Measurements from ENCODE around the gene LIG1. TPM values are rescaled to one million over a fixed set of nuclear protein-coding genes. Genes with fewer than 3 reads are reported as not detected.

LIG1 gene
- total RNA-seq, 1 experiment from 2014 or later = 41.3 TPM

GRCh38 chr19:48136547-48136946 is 33.6 kb downstream of the LIG1 start:
- ChIA-PET CTCF (no interaction called here), POLR2A (no interaction called here)
- no peak for TF ChIP-seq POLR2AphosphoS5 (IDR thresholded peaks at IDR 0.05; ENCODE audit: low read depth, low read length)
- no peak for TF ChIP-seq CTCF (IDR thresholded peaks at IDR 0.05)
- TF ChIP-seq, protein P1, sequence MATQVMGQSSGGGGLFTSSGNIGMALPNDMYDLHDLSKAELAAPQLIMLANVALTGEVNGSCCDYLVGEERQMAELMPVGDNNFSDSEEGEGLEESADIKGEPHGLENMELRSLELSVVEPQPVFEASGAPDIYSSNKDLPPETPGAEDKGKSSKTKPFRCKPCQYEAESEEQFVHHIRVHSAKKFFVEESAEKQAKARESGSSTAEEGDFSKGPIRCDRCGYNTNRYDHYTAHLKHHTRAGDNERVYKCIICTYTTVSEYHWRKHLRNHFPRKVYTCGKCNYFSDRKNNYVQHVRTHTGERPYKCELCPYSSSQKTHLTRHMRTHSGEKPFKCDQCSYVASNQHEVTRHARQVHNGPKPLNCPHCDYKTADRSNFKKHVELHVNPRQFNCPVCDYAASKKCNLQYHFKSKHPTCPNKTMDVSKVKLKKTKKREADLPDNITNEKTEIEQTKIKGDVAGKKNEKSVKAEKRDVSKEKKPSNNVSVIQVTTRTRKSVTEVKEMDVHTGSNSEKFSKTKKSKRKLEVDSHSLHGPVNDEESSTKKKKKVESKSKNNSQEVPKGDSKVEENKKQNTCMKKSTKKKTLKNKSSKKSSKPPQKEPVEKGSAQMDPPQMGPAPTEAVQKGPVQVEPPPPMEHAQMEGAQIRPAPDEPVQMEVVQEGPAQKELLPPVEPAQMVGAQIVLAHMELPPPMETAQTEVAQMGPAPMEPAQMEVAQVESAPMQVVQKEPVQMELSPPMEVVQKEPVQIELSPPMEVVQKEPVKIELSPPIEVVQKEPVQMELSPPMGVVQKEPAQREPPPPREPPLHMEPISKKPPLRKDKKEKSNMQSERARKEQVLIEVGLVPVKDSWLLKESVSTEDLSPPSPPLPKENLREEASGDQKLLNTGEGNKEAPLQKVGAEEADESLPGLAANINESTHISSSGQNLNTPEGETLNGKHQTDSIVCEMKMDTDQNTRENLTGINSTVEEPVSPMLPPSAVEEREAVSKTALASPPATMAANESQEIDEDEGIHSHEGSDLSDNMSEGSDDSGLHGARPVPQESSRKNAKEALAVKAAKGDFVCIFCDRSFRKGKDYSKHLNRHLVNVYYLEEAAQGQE (IDR thresholded peaks at IDR 0.05; ENCODE audit: insufficient read depth in 1 of 2, low read depth in 2 of 2, low read length in 1 of 2) = no peak
- no peak for TF ChIP-seq TCF7L2 (IDR thresholded peaks at IDR 0.05; ENCODE audit: low read depth, low read length)
- TF ChIP-seq SIN3A (IDR thresholded peaks at IDR 0.05; ENCODE audit: borderline replicate concordance, insufficient read depth, low read depth, low read length) = no peak
- intact Hi-C loops (cut with micrococcal nuclease; ENCODE audit: unreplicated experiment) = no loop called here
- H3K4me3 ChIP-seq (ENCODE audit: low read depth in 2 of 2, low read length in 2 of 2) = no peak overlapping the region
- in situ Hi-C loops (cut with HindIII; ENCODE audit: low pct_unique_long_range_greater_than_20kb, low sequenced_read_pairs) = no loop called here
- H3K9me3 ChIP-seq (ENCODE audit: control insufficient read depth, insufficient read depth, low read depth, low read length) = no peaks in the 10 kb centered on the region
- H3K36me3 ChIP-seq (ENCODE audit: control insufficient read depth, insufficient read depth, low read length) = no peaks in the 10 kb centered on the region
- no TSS peak for BruUV-seq (replicated peaks)
- no peak overlapping the region for H3K27ac ChIP-seq (ENCODE audit: low read length)
- H3K27me3 ChIP-seq (ENCODE audit: control insufficient read depth, insufficient read depth, low read length) = no peaks in the 10 kb centered on the region
- no peak for DNase-seq (ENCODE audit: low read depth, low spot score)
- H3K4me1 ChIP-seq (ENCODE audit: control insufficient read depth, insufficient read depth, low read length) = no peaks in the 10 kb centered on the region
- ATAC-seq = no peak

DNA sequence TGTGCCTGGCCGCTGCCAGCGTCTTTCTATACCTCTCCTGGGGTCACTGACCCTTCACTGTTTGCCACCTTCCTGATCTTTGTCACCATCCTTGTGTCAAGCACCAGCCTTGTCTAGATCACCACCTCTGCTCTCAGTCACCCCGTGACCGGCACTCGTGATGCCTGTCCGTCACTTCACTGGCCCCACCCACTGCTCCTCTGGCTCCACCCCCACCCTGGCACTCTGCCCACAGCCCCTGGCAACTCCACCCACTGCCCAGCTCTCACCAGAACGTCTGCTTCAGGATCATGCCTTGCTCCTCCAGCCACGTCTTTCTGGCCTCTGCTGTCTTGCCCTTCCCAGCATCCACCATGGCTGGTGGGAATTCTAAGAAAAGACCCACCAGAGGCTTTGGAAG is 34.7 kb downstream of the LIG1 start:
- BruUV-seq (replicated peaks) = no TSS peak
- no peaks in the 10 kb centered on the region for H3K4me1 ChIP-seq (ENCODE audit: control insufficient read depth, insufficient read depth, low read length)
- ChIA-PET POLR2A (no interaction called here), CTCF (no interaction called here)
- H3K27me3 ChIP-seq (ENCODE audit: control insufficient read depth, insufficient read depth, low read length) = no peaks in the 10 kb centered on the region
- DNase-seq (ENCODE audit: low read depth, low spot score) (no peak), ATAC-seq (no peak)
- TF ChIP-seq POLR2AphosphoS5 (IDR thresholded peaks at IDR 0.05; ENCODE audit: low read depth, low read length) (no peak), TCF7L2 (IDR thresholded peaks at IDR 0.05; ENCODE audit: low read depth, low read length) (no peak), SIN3A (IDR thresholded peaks at IDR 0.05; ENCODE audit: borderline replicate concordance, insufficient read depth, low read depth, low read length) (no peak), CTCF (IDR thresholded peaks at IDR 0.05) (no peak)
- TF ChIP-seq, protein P1 (IDR thresholded peaks at IDR 0.05; ENCODE audit: insufficient read depth in 1 of 2, low read depth in 2 of 2, low read length in 1 of 2) = no peak
- no peaks in the 10 kb centered on the region for H3K36me3 ChIP-seq (ENCODE audit: control insufficient read depth, insufficient read depth, low read length)
- no peak overlapping the region for H3K4me3 ChIP-seq (ENCODE audit: low read depth in 2 of 2, low read length in 2 of 2)
- in situ Hi-C loops (cut with HindIII; ENCODE audit: low pct_unique_long_range_greater_than_20kb, low sequenced_read_pairs) (no loop called here), intact Hi-C loops (cut with micrococcal nuclease; ENCODE audit: unreplicated experiment) (no loop called here)
- no peaks in the 10 kb centered on the region for H3K9me3 ChIP-seq (ENCODE audit: control insufficient read depth, insufficient read depth, low read depth, low read length)
- H3K27ac ChIP-seq (ENCODE audit: low read length) = no peak overlapping the region

Measured in Panc1 (cell line).